Stomach (tissue), 4 donors: Measurements from ENCODE around the gene HABP4.

ENCODE experiments used
- CTCF ChIP-seq, 7 experiments: fragments of 450-650 bp in 4 of 7; fragments of 200-600 bp in 3 of 7; sonication (generic) in 3 of 7; IDR thresholded peaks; one replicate each; pipeline ENCODE4 v1.5.1; 2016 to 2019; ENCODE audit warnings: antibody characterized with exemption in 7 of 7, control low read depth in 2 of 7, mild to moderate bottlenecking in 1 of 7
- POLR2A ChIP-seq, 4 donors: fragments of 450-650 bp; IDR thresholded peaks; one replicate each; pipeline ENCODE4 v1.6.1; 2016; ENCODE audit warnings: antibody characterized with exemption in 4 of 4, control low read depth in 2 of 4, mild to moderate bottlenecking in 1 of 4, moderate library complexity in 1 of 4
- POLR2AphosphoS5 ChIP-seq, 3 donors: sonication (generic); formaldehyde crosslinking; IDR thresholded peaks; one replicate each; pipeline ENCODE4 v1.6.1; 2016; ENCODE audit warnings: antibody characterized with exemption in 3 of 3

GRCh38 chr9:96423322-96423984 lies 26.5 kb upstream of the HABP4 start:
- TF ChIP-seq CTCF (IDR thresholded peaks at IDR 0.05), result no peak
- TF ChIP-seq POLR2A (IDR thresholded peaks at IDR 0.05), result no peak
- TF ChIP-seq POLR2AphosphoS5 (IDR thresholded peaks at IDR 0.05), result no peak
